Activated CD4-positive, CD25-positive, alpha-beta regulatory T cell (primary cell): ENCODE measurements around the gene COL9A3.

Experiments
- DNase-seq, 4 experiments: peaks; one replicate each; lab custom pipeline; 2025; lab: John Stamatoyannopoulos, UW

Gene COL9A3

GRCh38 chr20:62778601-62779416 is 38.0 kb upstream of the COL9A3 start:
- DNase-seq = no peak

- DNase-seq = no peak
These were observed 37.5 kb upstream of the COL9A3 start for GRCh38 chr20:62779417-62779685.

GRCh38 chr20:62780204-62780603 is 36.6 kb upstream of the COL9A3 start:
- DNase-seq = no peak

- DNase-seq = no peak
These were observed 36.2 kb upstream of the COL9A3 start for GRCh38 chr20:62780696-62781095.

- no peak for DNase-seq
These were observed 34.5 kb upstream of the COL9A3 start for GRCh38 chr20:62782149-62782892.

- no peak for DNase-seq
These were observed 34.0 kb upstream of the COL9A3 start for GRCh38 chr20:62782893-62783278.

- DNase-seq = no peak
These were observed 32.4 kb upstream of the COL9A3 start for GRCh38 chr20:62784497-62784896.

GRCh38 chr20:62785393-62785792 is 31.5 kb upstream of the COL9A3 start:
- DNase-seq = no peak

GRCh38 chr20:62786157-62786556 is 30.7 kb upstream of the COL9A3 start:
- DNase-seq = no peak

- DNase-seq = no peak
These were observed 29.5 kb upstream of the COL9A3 start for GRCh38 chr20:62787321-62787720.

- DNase-seq = no peak
These were observed 29.0 kb upstream of the COL9A3 start for GRCh38 chr20:62787866-62788265.

- no peak for DNase-seq
These were observed 28.2 kb upstream of the COL9A3 start for GRCh38 chr20:62788607-62789006.

GRCh38 chr20:62790075-62790474 is 26.8 kb upstream of the COL9A3 start:
- DNase-seq = no peak

- peak; percentile 36 to 58 (median 44) for DNase-seq
These were observed 25.3 kb upstream of the COL9A3 start for GRCh38 chr20:62791301-62792181.

GRCh38 chr20:62792182-62792939 is 24.5 kb upstream of the COL9A3 start:
- DNase-seq = no peak

GRCh38 chr20:62792940-62793756 is 23.7 kb upstream of the COL9A3 start:
- no peak for DNase-seq

GRCh38 chr20:62793757-62794006 is 23.2 kb upstream of the COL9A3 start:
- DNase-seq = no peak

- peak; percentile 91 to 98 (median 94) for DNase-seq
These were observed 22.7 kb upstream of the COL9A3 start for GRCh38 chr20:62794007-62794724.

GRCh38 chr20:62795023-62795761 is 21.7 kb upstream of the COL9A3 start:
- DNase-seq = peak; percentile 31 to 49 (median 44)
